Suprapubic skin (tissue), 4 donors: ENCODE results near the gene METTL13. TPM values are rescaled to one million over a fixed set of nuclear protein-coding genes. Genes with fewer than 3 reads are reported as not detected.

Experiments
- DNase-seq, 2 donors: peaks; one replicate each; pipeline ENCODE4 v3.0.0-alpha.2; 2019; ENCODE audit warnings: low spot score in 2 of 2
- H3K27ac ChIP-seq: fragments of 200-600 bp; sonication (generic); one replicate; pipeline ENCODE4 v1.5.1; 2019
- H3K27me3 ChIP-seq: fragments of 200-600 bp; sonication (generic); one replicate; pipeline ENCODE4 v1.5.1; 2019
- H3K36me3 ChIP-seq: fragments of 200-600 bp; sonication (generic); one replicate; pipeline ENCODE4 v1.5.1; 2019
- H3K4me1 ChIP-seq: fragments of 200-600 bp; sonication (generic); one replicate; pipeline ENCODE4 v1.5.1; 2019
- H3K4me3 ChIP-seq: fragments of 200-600 bp; sonication (generic); one replicate; pipeline ENCODE4 v1.5.1; 2019; ENCODE audit warnings: mild to moderate bottlenecking
- H3K9me3 ChIP-seq: fragments of 200-600 bp; sonication (generic); one replicate; pipeline ENCODE4 v1.5.1; 2019
- EP300 ChIP-seq: sonication (generic); formaldehyde crosslinking; IDR thresholded peaks from one replicate; pipeline ENCODE4 v1.6.1; 2017; ENCODE audit warnings: antibody characterized with exemption
- POLR2A ChIP-seq, 2 donors: fragments of 450-650 bp; IDR thresholded peaks; one replicate each; pipeline ENCODE4 v1.6.1; 2017; ENCODE audit warnings: antibody characterized with exemption in 2 of 2, mild to moderate bottlenecking in 2 of 2, moderate library complexity in 2 of 2
- POLR2AphosphoS5 ChIP-seq, 3 donors: sonication (generic); formaldehyde crosslinking; IDR thresholded peaks; one replicate each; pipeline ENCODE4 v1.6.1; 2017; ENCODE audit warnings: antibody characterized with exemption in 3 of 3
- WGBS: methylation state at CpG from one replicate; pipeline ENCODE4 v1.1.5; 2018; 5-methylcytosine and 5-hydroxymethylcytosine counted together
- total RNA-seq, 4 donors: library from RNA; depleted of rRNA; stranded (reverse); fragments of >200 nt; gene quantifications; one replicate each; pipeline ENCODE4 v1.1.0, GENCODE V29; 2016
- TF ChIP-seq, protein P1 (sequence below), 2 donors: fragments of 200-600 bp in 1 of 2; fragments of 450-650 bp in 1 of 2; sonication (generic) in 1 of 2; IDR thresholded peaks; one replicate each; pipeline ENCODE4 v1.5.1; 2016 to 2019; ENCODE audit warnings: antibody characterized with exemption in 2 of 2, mild to moderate bottlenecking in 1 of 2, moderate library complexity in 1 of 2

METTL13 gene
- total RNA-seq, 4 donors from 2014 or later: 20.2 to 29.4 (median 23.4) TPM

DNA sequence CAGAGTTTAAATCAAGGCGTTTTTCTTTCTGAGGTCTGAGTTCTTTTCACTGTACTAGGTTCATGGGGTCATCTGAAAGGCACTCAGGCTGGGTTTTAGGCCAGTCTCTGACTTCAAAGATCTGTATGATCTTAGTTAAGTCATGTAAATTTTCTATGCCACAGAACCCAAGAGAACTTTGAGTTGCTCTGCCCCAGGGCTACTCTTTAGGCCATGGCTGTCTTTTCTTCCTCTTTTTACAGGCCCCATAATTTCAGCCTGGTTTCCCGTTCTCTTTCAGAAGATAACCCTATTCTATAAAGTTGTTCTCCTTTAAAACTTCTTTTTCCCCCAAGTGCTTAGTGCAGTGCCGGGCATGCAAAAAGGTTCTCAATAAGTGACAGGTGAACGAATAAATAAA, 26.1 kb downstream of the METTL13 start:
- no peaks in the 10 kb centered on the region for H3K4me1 ChIP-seq
- H3K27ac ChIP-seq: no peak overlapping the region
- no peak overlapping the region for H3K4me3 ChIP-seq
- no peaks in the 10 kb centered on the region for H3K9me3 ChIP-seq
- no peaks in the 10 kb centered on the region for H3K27me3 ChIP-seq
- 84% methylated on average over 4 of the region's 4 CpGs for WGBS
- no peak for DNase-seq
- H3K36me3 ChIP-seq: no peaks in the 10 kb centered on the region
- TF ChIP-seq POLR2A (IDR thresholded peaks at IDR 0.05): no peak
- TF ChIP-seq EP300: no peak

DNA sequence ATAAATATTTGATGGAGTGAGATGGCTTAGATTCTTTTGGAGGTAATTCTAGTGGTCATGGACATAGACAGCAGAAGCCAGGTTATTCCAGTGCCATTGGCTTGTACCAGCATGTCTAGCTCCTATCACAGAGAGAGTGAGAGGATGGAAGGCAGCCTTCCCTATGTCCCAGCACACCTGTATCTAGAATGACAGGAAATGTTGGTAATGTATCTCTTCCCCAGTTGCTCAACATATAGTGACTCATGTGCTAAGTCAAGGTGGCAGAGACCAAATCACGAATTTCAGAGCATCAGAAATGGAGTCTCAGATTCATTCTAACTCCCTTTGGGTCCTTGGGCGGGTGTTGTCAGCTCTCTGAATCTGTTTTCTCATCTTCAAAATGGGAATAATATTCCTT, 28.4 kb downstream of the METTL13 start:
- Histone ChIP-seq H3K4me1 (no peaks in the 10 kb centered on the region), H3K4me3 (no peak overlapping the region), H3K9me3 (no peaks in the 10 kb centered on the region), H3K27ac (no peak overlapping the region), H3K27me3 (no peaks in the 10 kb centered on the region), H3K36me3 (no peaks in the 10 kb centered on the region)
- WGBS: 74% methylated on average over 2 of the region's 2 CpGs
- DNase-seq: no peak
- TF ChIP-seq EP300 (no peak), POLR2AphosphoS5 (IDR thresholded peaks at IDR 0.05) (no peak), POLR2A (IDR thresholded peaks at IDR 0.05) (no peak)
- TF ChIP-seq, protein P1, sequence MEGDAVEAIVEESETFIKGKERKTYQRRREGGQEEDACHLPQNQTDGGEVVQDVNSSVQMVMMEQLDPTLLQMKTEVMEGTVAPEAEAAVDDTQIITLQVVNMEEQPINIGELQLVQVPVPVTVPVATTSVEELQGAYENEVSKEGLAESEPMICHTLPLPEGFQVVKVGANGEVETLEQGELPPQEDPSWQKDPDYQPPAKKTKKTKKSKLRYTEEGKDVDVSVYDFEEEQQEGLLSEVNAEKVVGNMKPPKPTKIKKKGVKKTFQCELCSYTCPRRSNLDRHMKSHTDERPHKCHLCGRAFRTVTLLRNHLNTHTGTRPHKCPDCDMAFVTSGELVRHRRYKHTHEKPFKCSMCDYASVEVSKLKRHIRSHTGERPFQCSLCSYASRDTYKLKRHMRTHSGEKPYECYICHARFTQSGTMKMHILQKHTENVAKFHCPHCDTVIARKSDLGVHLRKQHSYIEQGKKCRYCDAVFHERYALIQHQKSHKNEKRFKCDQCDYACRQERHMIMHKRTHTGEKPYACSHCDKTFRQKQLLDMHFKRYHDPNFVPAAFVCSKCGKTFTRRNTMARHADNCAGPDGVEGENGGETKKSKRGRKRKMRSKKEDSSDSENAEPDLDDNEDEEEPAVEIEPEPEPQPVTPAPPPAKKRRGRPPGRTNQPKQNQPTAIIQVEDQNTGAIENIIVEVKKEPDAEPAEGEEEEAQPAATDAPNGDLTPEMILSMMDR (IDR thresholded peaks at IDR 0.05): no peak

DNA sequence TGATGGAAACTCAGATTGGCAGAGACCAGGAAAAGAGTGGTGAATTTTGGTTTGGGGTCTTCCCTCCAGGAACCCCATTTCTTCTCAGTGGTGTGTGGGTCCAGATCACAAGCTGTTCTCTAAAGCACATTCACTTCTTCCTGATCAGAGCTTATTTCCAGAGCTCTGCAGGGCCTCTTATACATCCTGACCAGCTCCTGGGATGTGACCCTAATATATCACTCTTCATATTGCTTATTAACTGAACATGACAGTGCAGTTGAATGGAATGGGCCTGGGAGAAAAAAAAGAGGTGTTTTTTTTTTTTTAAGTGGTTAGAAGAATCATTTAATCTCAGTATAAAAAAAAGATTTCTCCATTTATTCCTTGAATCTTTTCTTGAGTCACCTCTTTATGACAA, 30.2 kb downstream of the METTL13 start:
- no peak for TF ChIP-seq POLR2AphosphoS5 (IDR thresholded peaks at IDR 0.05)
- TF ChIP-seq, protein P1 (IDR thresholded peaks at IDR 0.05): no peak
- no peak for TF ChIP-seq EP300
- no peak for TF ChIP-seq POLR2A (IDR thresholded peaks at IDR 0.05)
- no peak for DNase-seq
- Histone ChIP-seq H3K36me3 (no peaks in the 10 kb centered on the region), H3K9me3 (no peaks in the 10 kb centered on the region), H3K27ac (no peak overlapping the region), H3K4me1 (no peaks in the 10 kb centered on the region), H3K27me3 (no peaks in the 10 kb centered on the region), H3K4me3 (no peak overlapping the region)

DNA sequence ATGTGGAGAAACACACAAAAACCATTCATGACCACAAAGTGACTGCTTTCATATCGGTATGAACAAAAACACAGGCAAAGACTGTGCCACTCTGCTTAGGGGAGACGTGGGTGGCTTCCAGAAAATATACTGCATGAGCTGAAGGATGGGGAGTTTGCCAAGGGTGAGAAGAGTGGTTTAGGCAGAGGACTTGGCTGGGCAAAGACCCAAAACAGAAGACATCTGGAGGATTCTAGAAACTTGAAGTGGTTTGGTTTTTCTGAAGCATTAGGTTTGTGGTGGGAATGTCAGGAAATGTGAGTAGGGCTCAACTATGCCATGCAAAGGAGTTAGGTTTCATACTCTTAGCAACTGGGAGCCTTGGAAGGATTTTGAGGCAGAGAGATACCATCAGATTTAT, 33.2 kb downstream of the METTL13 start:
- H3K4me1 ChIP-seq: peaks cover 14% of the 10 kb centered on the region
- H3K27ac ChIP-seq: no peak overlapping the region
- TF ChIP-seq POLR2AphosphoS5 (IDR thresholded peaks at IDR 0.05) (no peak), POLR2A (IDR thresholded peaks at IDR 0.05) (no peak), EP300 (no peak)
- TF ChIP-seq, protein P1 (IDR thresholded peaks at IDR 0.05): no peak
- no peaks in the 10 kb centered on the region for H3K9me3 ChIP-seq
- no peaks in the 10 kb centered on the region for H3K36me3 ChIP-seq
- no peak overlapping the region for H3K4me3 ChIP-seq
- DNase-seq: no peak
- H3K27me3 ChIP-seq: no peaks in the 10 kb centered on the region
- 51% methylated on average over 2 of the region's 2 CpGs for WGBS

DNA sequence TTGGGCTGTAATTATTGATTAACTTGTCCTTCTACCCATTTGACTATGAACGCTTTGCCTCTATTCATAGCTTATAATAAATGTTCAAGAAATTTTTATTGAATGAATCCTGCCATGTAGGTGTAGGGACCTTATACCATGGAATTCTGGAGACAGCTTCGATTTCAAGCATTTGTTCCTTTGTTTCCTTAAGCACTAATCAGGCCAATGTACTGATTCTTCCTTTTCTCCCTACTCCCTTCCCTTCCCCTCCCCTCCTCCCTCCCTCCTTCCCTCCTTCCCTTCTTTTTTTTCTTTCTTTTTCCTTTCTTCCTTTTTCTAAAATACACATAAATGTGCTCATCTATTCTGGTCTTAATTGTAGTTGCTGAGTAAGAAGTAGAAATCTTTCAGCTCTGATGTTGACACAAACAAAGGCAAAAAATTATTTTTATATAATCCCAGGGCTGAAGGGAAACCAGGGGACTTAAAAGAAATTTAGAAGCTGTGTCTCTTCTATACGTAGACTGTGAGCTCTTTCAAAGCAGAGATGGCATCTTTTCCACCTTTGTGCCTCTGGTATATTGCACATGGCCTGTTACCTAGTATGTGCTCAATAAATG, 34.9 kb downstream of the METTL13 start:
- DNase-seq: no peak
- no peaks in the 10 kb centered on the region for H3K27me3 ChIP-seq
- H3K36me3 ChIP-seq: no peaks in the 10 kb centered on the region
- H3K4me3 ChIP-seq: no peak overlapping the region
- H3K27ac ChIP-seq: no peak overlapping the region
- H3K9me3 ChIP-seq: no peaks in the 10 kb centered on the region
- 95% methylated on average over 3 of the region's 3 CpGs for WGBS
- no peak for TF ChIP-seq POLR2AphosphoS5 (IDR thresholded peaks at IDR 0.05)
- TF ChIP-seq, protein P1 (IDR thresholded peaks at IDR 0.05): no peak
- TF ChIP-seq EP300: no peak
- no peak for TF ChIP-seq POLR2A (IDR thresholded peaks at IDR 0.05)
- peaks cover 14% of the 10 kb centered on the region for H3K4me1 ChIP-seq
